OCI-LY7 (cell line): ENCODE measurements around the gene TMEM217. TPM values are rescaled to one million over a fixed set of nuclear protein-coding genes. Genes with fewer than 3 reads are reported as not detected.
"Not testable (repeated sequence)": the region's sequence is repeated elsewhere in the genome, so short reads cannot be mapped to it uniquely, and the experiment has no call there.

Source experiments
- BruUV-seq: library from RNA; stranded (reverse); fragments of 400-500 nt; replicated peaks from 2 replicates; lab custom pipeline; 2021; lab: Mats Ljungman, UMichigan
- CTCF ChIA-PET: fragments of 300-600 bp; sonication (Branson Sonifier 250); formaldehyde crosslinking; loops from one replicate; lab custom pipeline; 2022; ENCODE audit warnings: antibody characterized with exemption; ENCODE audit not compliant: unreplicated experiment; lab: Charles Lee
- POLR2A ChIA-PET: fragments of 300-600 bp; sonication (Branson Sonifier 250); formaldehyde crosslinking; loops from one replicate; lab custom pipeline; 2022; ENCODE audit warnings: antibody characterized with exemption; lab: Charles Lee
- DNase-seq: peaks from one replicate; pipeline ENCODE4 v3.0.0-alpha.2; 2015; ENCODE audit warnings: low spot score
- H2AFZ ChIP-seq: fragments of 200-600 bp; sonication (generic), shearing (Covaris generic); 2 replicates; pipeline ENCODE4 v1.6.1; 2014; ENCODE audit warnings: mild to moderate bottlenecking, antibody characterized with exemption, low read length, moderate library complexity
- H3K27ac ChIP-seq: fragments of 200-600 bp; sonication (generic); 2 replicates; pipeline ENCODE4 v1.5.1; 2014; ENCODE audit warnings: mixed run types, low read depth, mild to moderate bottlenecking, moderate library complexity, low read length, inconsistent platforms; ENCODE audit not compliant: poor library complexity, severe bottlenecking
- H3K36me3 ChIP-seq: fragments of 200-600 bp; sonication (generic); 2 replicates; pipeline ENCODE4 v1.6.1; 2014; ENCODE audit warnings: mild to moderate bottlenecking, antibody characterized with exemption, low read length, moderate library complexity, mixed read lengths; ENCODE audit not compliant: insufficient read depth
- H3K4me1 ChIP-seq: fragments of 200-600 bp; sonication (generic); 2 replicates; pipeline ENCODE4 v1.5.1; 2014; ENCODE audit warnings: mild to moderate bottlenecking, low read length; ENCODE audit not compliant: insufficient read depth, poor library complexity, severe bottlenecking
- H3K4me2 ChIP-seq: fragments of 200-600 bp; sonication (generic); 2 replicates; pipeline ENCODE4 v1.6.1; 2014; ENCODE audit warnings: mild to moderate bottlenecking, low read length
- H3K4me3 ChIP-seq: fragments of 200-600 bp; sonication (generic); 2 replicates; pipeline ENCODE4 v1.5.1; 2014; ENCODE audit warnings: mild to moderate bottlenecking, low read depth, low read length; ENCODE audit not compliant: poor library complexity, severe bottlenecking
- H3K79me2 ChIP-seq: fragments of 200-600 bp; sonication (generic); 2 replicates; pipeline ENCODE4 v1.6.1; 2016; ENCODE audit warnings: low read depth, mild to moderate bottlenecking, low read length, moderate library complexity, mixed read lengths; ENCODE audit not compliant: insufficient read depth
- H3K9me2 ChIP-seq: fragments of 200-600 bp; sonication (generic); 2 replicates; pipeline ENCODE4 v1.6.1; 2016; ENCODE audit warnings: mild to moderate bottlenecking, low read length, mixed read lengths; ENCODE audit not compliant: insufficient read depth
- H3K9me3 ChIP-seq: fragments of 200-600 bp; sonication (generic); 2 replicates; pipeline ENCODE4 v1.6.1; 2014; ENCODE audit warnings: mild to moderate bottlenecking, mixed run types, low read length, mixed read lengths
- H4K20me1 ChIP-seq: fragments of 200-600 bp; sonication (generic); 2 replicates; pipeline ENCODE4 v1.6.1; 2014; ENCODE audit warnings: mild to moderate bottlenecking, antibody characterized with exemption, low read length, moderate library complexity, mixed read lengths; ENCODE audit not compliant: insufficient read depth
- CTCF ChIP-seq: fragments of 200-600 bp; sonication (generic); conservative IDR thresholded peaks from 2 replicates; pipeline ENCODE4 v1.5.1; 2014; ENCODE audit warnings: mild to moderate bottlenecking, antibody characterized with exemption, low read length, moderate library complexity, mixed read lengths
- EZH2phosphoT487 ChIP-seq: fragments of 200-600 bp; sonication (generic); IDR thresholded peaks from 2 replicates; pipeline ENCODE4 v1.6.1; 2018; ENCODE audit warnings: low read depth, borderline replicate concordance, mild to moderate bottlenecking, mixed run types, antibody characterized with exemption, low read length, moderate library complexity, mixed read lengths
- intact Hi-C: fragments of 100-400 bp; cut with micrococcal nuclease; formaldehyde crosslinking; loops from one replicate; pipeline ENCODE4 v1.10.0; 2022; ENCODE audit not compliant: unreplicated experiment
- total RNA-seq, 2 experiments: library from RNA; depleted of rRNA in 1 of 2; stranded (reverse); fragments of >200 nt in 1 of 2; shearing (Covaris generic) in 1 of 2; gene quantifications; 2 replicates each; pipeline ENCODE4 v1.2.3, GENCODE V29; 2014 to 2022

The TMEM217 gene
- total RNA-seq, 2 experiments from 2014 or later, result 0.34 TPM; not detected in 1

GRCh38 chr6:37202788-37203491 is 55.0 kb downstream of the TMEM217 start:
- no peak for DNase-seq
- Histone ChIP-seq H3K4me1 (no peaks in the 10 kb centered on the region), H3K27ac (no peak overlapping the region), H3K4me2 (no peak overlapping the region), H3K9me3 (no peaks in the 10 kb centered on the region), H3K9me2 (no peaks in the 10 kb centered on the region), H3K36me3 (no peaks in the 10 kb centered on the region), H4K20me1 (no peaks in the 10 kb centered on the region), H3K79me2 (no peaks in the 10 kb centered on the region), H3K4me3 (no peak overlapping the region), H2AFZ (no peak overlapping the region)
- CTCF ChIA-PET, result interaction anchor here (1.1 kb wide), 1 partner anchor 9 kb away, joined by 4 read pairs; no protein-coding TSS in a partner anchor
- no TSS peak for BruUV-seq
- intact Hi-C loops, result no loop called here
- no peak for TF ChIP-seq CTCF
- TF ChIP-seq EZH2phosphoT487, result no peak
- POLR2A ChIA-PET, result no interaction called here

- H3K4me2 ChIP-seq, result no peak overlapping the region
- ChIA-PET POLR2A (no interaction called here), CTCF (interaction anchor here (0.8 kb wide), 1 partner anchor 150 kb away, joined by 3 read pairs; no protein-coding TSS in a partner anchor)
- H3K4me1 ChIP-seq, result no peaks in the 10 kb centered on the region
- H3K9me2 ChIP-seq, result no peaks in the 10 kb centered on the region
- no peak overlapping the region for H3K27ac ChIP-seq
- DNase-seq, result no peak
- no peak for TF ChIP-seq CTCF
- no peak for TF ChIP-seq EZH2phosphoT487
- no peaks in the 10 kb centered on the region for H3K36me3 ChIP-seq
- H2AFZ ChIP-seq, result no peak overlapping the region
- BruUV-seq, result no TSS peak
- no peaks in the 10 kb centered on the region for H4K20me1 ChIP-seq
- no peaks in the 10 kb centered on the region for H3K9me3 ChIP-seq
- intact Hi-C loops, result no loop called here
- H3K4me3 ChIP-seq, result no peak overlapping the region
- H3K79me2 ChIP-seq, result no peaks in the 10 kb centered on the region
These were observed 56.2 kb downstream of the TMEM217 start for GRCh38 chr6:37201726-37202125.

- TF ChIP-seq CTCF (no peak), EZH2phosphoT487 (no peak)
- intact Hi-C loops, result no loop called here
These were observed 57.9 kb downstream of the TMEM217 start for GRCh38 chr6:37200085-37200484.

GRCh38 chr6:37196451-37196850 is 61.5 kb downstream of the TMEM217 start:
- H3K4me3 ChIP-seq, H2AFZ ChIP-seq, H3K9me2 ChIP-seq, H3K36me3 ChIP-seq, H3K9me3 ChIP-seq, DNase-seq, BruUV-seq, intact Hi-C loops, H3K4me1 ChIP-seq, H3K4me2 ChIP-seq, H3K79me2 ChIP-seq, POLR2A ChIA-PET, H4K20me1 ChIP-seq, H3K27ac ChIP-seq, CTCF ChIA-PET: not testable (repeated sequence)

More at GRCh38 chr6:37200085-37200484, 57.9 kb downstream of the TMEM217 start:
- Histone ChIP-seq H4K20me1 (no peaks in the 10 kb centered on the region), H3K27ac (no peak overlapping the region), H2AFZ (no peak overlapping the region), H3K9me3 (no peaks in the 10 kb centered on the region), H3K9me2 (no peaks in the 10 kb centered on the region), H3K36me3 (no peaks in the 10 kb centered on the region), H3K4me2 (no peak overlapping the region), H3K79me2 (no peaks in the 10 kb centered on the region), H3K4me3 (no peak overlapping the region), H3K4me1 (no peaks in the 10 kb centered on the region)
- CTCF ChIA-PET, result no interaction called here
- DNase-seq, result no peak
- POLR2A ChIA-PET, result interaction anchor here (0.6 kb wide), 1 partner anchor 125 kb away, joined by 4 read pairs; no protein-coding TSS in a partner anchor
- no TSS peak for BruUV-seq
